Prostate gland (tissue), 2 donors: ENCODE data around the gene BPTF.

Experiments
- POLR2A ChIP-seq: fragments of 450-650 bp; IDR thresholded peaks from one replicate; pipeline ENCODE4 v1.6.1; 2016; ENCODE audit warnings: antibody characterized with exemption, mild to moderate bottlenecking
- POLR2AphosphoS5 ChIP-seq: sonication (generic); formaldehyde crosslinking; IDR thresholded peaks from one replicate; pipeline ENCODE4 v1.6.1; 2017; ENCODE audit warnings: antibody characterized with exemption
- TF ChIP-seq, protein P1 (sequence below), 4 experiments: fragments of 200-600 bp in 2 of 4; fragments of 450-650 bp in 2 of 4; sonication (generic) in 2 of 4; IDR thresholded peaks; 1 replicate in 3 of 4; 2 replicates in 1 of 4; pipeline ENCODE4 v1.5.1; 2016 to 2019; ENCODE audit warnings: antibody characterized with exemption in 4 of 4, mild to moderate bottlenecking in 2 of 4, moderate library complexity in 2 of 4

- TF ChIP-seq, protein P1, sequence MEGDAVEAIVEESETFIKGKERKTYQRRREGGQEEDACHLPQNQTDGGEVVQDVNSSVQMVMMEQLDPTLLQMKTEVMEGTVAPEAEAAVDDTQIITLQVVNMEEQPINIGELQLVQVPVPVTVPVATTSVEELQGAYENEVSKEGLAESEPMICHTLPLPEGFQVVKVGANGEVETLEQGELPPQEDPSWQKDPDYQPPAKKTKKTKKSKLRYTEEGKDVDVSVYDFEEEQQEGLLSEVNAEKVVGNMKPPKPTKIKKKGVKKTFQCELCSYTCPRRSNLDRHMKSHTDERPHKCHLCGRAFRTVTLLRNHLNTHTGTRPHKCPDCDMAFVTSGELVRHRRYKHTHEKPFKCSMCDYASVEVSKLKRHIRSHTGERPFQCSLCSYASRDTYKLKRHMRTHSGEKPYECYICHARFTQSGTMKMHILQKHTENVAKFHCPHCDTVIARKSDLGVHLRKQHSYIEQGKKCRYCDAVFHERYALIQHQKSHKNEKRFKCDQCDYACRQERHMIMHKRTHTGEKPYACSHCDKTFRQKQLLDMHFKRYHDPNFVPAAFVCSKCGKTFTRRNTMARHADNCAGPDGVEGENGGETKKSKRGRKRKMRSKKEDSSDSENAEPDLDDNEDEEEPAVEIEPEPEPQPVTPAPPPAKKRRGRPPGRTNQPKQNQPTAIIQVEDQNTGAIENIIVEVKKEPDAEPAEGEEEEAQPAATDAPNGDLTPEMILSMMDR (IDR thresholded peaks at IDR 0.05): no peak
- TF ChIP-seq POLR2A (no peak), POLR2AphosphoS5 (no peak)
Measured at GRCh38 chr17:67912656-67913055, 87.4 kb downstream of the BPTF start.
